Neuron (in vitro differentiated cells): ENCODE measurements around the gene TMEM132D.
"Not testable (repeated sequence)": the region's sequence is repeated elsewhere in the genome, so short reads cannot be mapped to it uniquely, and the experiment has no call there.

Experiments
- H2AFZ ChIP-seq: one replicate; pipeline ENCODE4 v1.6.1; 2013; ENCODE audit warnings: low read depth, mild to moderate bottlenecking, inconsistent platforms, low read length, moderate library complexity
- H3K27me3 ChIP-seq: one replicate; pipeline ENCODE4 v1.6.1; 2013; ENCODE audit warnings: low read length; ENCODE audit not compliant: insufficient read depth
- H3K36me3 ChIP-seq: one replicate; pipeline ENCODE4 v1.6.1; 2013; ENCODE audit warnings: low read length; ENCODE audit not compliant: insufficient read depth
- H3K4me1 ChIP-seq: one replicate; pipeline ENCODE4 v1.6.1; 2013; ENCODE audit warnings: low read length; ENCODE audit not compliant: insufficient read depth
- H3K4me3 ChIP-seq: 2 replicates; pipeline ENCODE4 v1.5.1; 2013; ENCODE audit warnings: mild to moderate bottlenecking, low read length, moderate library complexity
- H3K9me3 ChIP-seq: one replicate; pipeline ENCODE4 v1.6.1; 2013; ENCODE audit warnings: low read length

The TMEM132D gene

GRCh38 chr12:129561304-129561703, 342.5 kb downstream of the TMEM132D start:
- H2AFZ ChIP-seq, result no peak overlapping the region
- no peaks in the 10 kb centered on the region for H3K27me3 ChIP-seq
- no peak overlapping the region for H3K4me3 ChIP-seq
- no peaks in the 10 kb centered on the region for H3K36me3 ChIP-seq
- H3K4me1 ChIP-seq, result no peaks in the 10 kb centered on the region
- no peaks in the 10 kb centered on the region for H3K9me3 ChIP-seq

GRCh38 chr12:129559776-129560175, 344.0 kb downstream of the TMEM132D start:
- Histone ChIP-seq H3K9me3 (no peaks in the 10 kb centered on the region), H2AFZ (no peak overlapping the region), H3K4me3 (no peak overlapping the region), H3K36me3 (no peaks in the 10 kb centered on the region), H3K27me3 (no peaks in the 10 kb centered on the region), H3K4me1 (no peaks in the 10 kb centered on the region)

- no peak overlapping the region for H2AFZ ChIP-seq
- no peak overlapping the region for H3K4me3 ChIP-seq
- no peaks in the 10 kb centered on the region for H3K27me3 ChIP-seq
- no peaks in the 10 kb centered on the region for H3K4me1 ChIP-seq
- no peaks in the 10 kb centered on the region for H3K9me3 ChIP-seq
- H3K36me3 ChIP-seq, result no peaks in the 10 kb centered on the region
These were observed 345.8 kb downstream of the TMEM132D start for GRCh38 chr12:129558036-129558435.

GRCh38 chr12:129556082-129556481, 347.7 kb downstream of the TMEM132D start:
- no peaks in the 10 kb centered on the region for H3K36me3 ChIP-seq
- no peak overlapping the region for H3K4me3 ChIP-seq
- no peaks in the 10 kb centered on the region for H3K27me3 ChIP-seq
- H3K9me3 ChIP-seq, result no peaks in the 10 kb centered on the region
- H2AFZ ChIP-seq, result no peak overlapping the region
- no peaks in the 10 kb centered on the region for H3K4me1 ChIP-seq

- no peaks in the 10 kb centered on the region for H3K4me1 ChIP-seq
- no peaks in the 10 kb centered on the region for H3K36me3 ChIP-seq
- no peak overlapping the region for H2AFZ ChIP-seq
- no peaks in the 10 kb centered on the region for H3K9me3 ChIP-seq
- H3K27me3 ChIP-seq, result no peaks in the 10 kb centered on the region
- no peak overlapping the region for H3K4me3 ChIP-seq
These were observed 350.7 kb downstream of the TMEM132D start for GRCh38 chr12:129552996-129553750.

GRCh38 chr12:129551441-129551840, 352.4 kb downstream of the TMEM132D start:
- H3K36me3 ChIP-seq, result no peaks in the 10 kb centered on the region
- no peaks in the 10 kb centered on the region for H3K4me1 ChIP-seq
- no peaks in the 10 kb centered on the region for H3K27me3 ChIP-seq
- no peaks in the 10 kb centered on the region for H3K9me3 ChIP-seq
- H3K4me3 ChIP-seq, result no peak overlapping the region
- H2AFZ ChIP-seq, result no peak overlapping the region

- no peaks in the 10 kb centered on the region for H3K36me3 ChIP-seq
- no peaks in the 10 kb centered on the region for H3K9me3 ChIP-seq
- no peaks in the 10 kb centered on the region for H3K27me3 ChIP-seq
- no peaks in the 10 kb centered on the region for H3K4me1 ChIP-seq
- H2AFZ ChIP-seq, result no peak overlapping the region
- no peak overlapping the region for H3K4me3 ChIP-seq
These were observed 353.5 kb downstream of the TMEM132D start for GRCh38 chr12:129550353-129550752.

- Histone ChIP-seq H3K27me3 (no peaks in the 10 kb centered on the region), H3K4me3 (no peak overlapping the region), H3K36me3 (no peaks in the 10 kb centered on the region), H3K9me3 (no peaks in the 10 kb centered on the region), H2AFZ (no peak overlapping the region), H3K4me1 (no peaks in the 10 kb centered on the region)
These were observed 354.2 kb downstream of the TMEM132D start for GRCh38 chr12:129549656-129550055.

GRCh38 chr12:129549020-129549419, 354.8 kb downstream of the TMEM132D start:
- H3K4me3 ChIP-seq, H3K4me1 ChIP-seq, H3K36me3 ChIP-seq, H3K9me3 ChIP-seq, H3K27me3 ChIP-seq, H2AFZ ChIP-seq: not testable (repeated sequence)

GRCh38 chr12:129544716-129545115, 359.1 kb downstream of the TMEM132D start:
- no peak overlapping the region for H3K4me3 ChIP-seq
- H2AFZ ChIP-seq, result no peak overlapping the region
- no peaks in the 10 kb centered on the region for H3K27me3 ChIP-seq
- no peaks in the 10 kb centered on the region for H3K4me1 ChIP-seq
- H3K36me3 ChIP-seq, result no peaks in the 10 kb centered on the region
- H3K9me3 ChIP-seq, result no peaks in the 10 kb centered on the region

- H3K9me3 ChIP-seq, result no peaks in the 10 kb centered on the region
- no peaks in the 10 kb centered on the region for H3K27me3 ChIP-seq
- H3K36me3 ChIP-seq, result no peaks in the 10 kb centered on the region
- no peak overlapping the region for H2AFZ ChIP-seq
- no peaks in the 10 kb centered on the region for H3K4me1 ChIP-seq
- no peak overlapping the region for H3K4me3 ChIP-seq
These were observed 362.9 kb downstream of the TMEM132D start for GRCh38 chr12:129540954-129541353.

GRCh38 chr12:129540249-129540648, 363.6 kb downstream of the TMEM132D start:
- no peak overlapping the region for H2AFZ ChIP-seq
- no peaks in the 10 kb centered on the region for H3K27me3 ChIP-seq
- no peaks in the 10 kb centered on the region for H3K36me3 ChIP-seq
- no peak overlapping the region for H3K4me3 ChIP-seq
- H3K9me3 ChIP-seq, result no peaks in the 10 kb centered on the region
- no peaks in the 10 kb centered on the region for H3K4me1 ChIP-seq

GRCh38 chr12:129538724-129539335, 365.0 kb downstream of the TMEM132D start:
- H2AFZ ChIP-seq, H3K9me3 ChIP-seq, H3K4me1 ChIP-seq, H3K27me3 ChIP-seq, H3K4me3 ChIP-seq, H3K36me3 ChIP-seq: not testable (repeated sequence)

- Histone ChIP-seq H3K4me3 (no peak overlapping the region), H3K36me3 (no peaks in the 10 kb centered on the region), H3K4me1 (no peaks in the 10 kb centered on the region), H3K9me3 (no peaks in the 10 kb centered on the region), H3K27me3 (no peaks in the 10 kb centered on the region), H2AFZ (no peak overlapping the region)
These were observed 365.7 kb downstream of the TMEM132D start for GRCh38 chr12:129538137-129538536.
